ENCODE data around the gene ADAMTSL1.
"Not testable (repeated sequence)": the region's sequence is repeated elsewhere in the genome, so short reads cannot be mapped to it uniquely, and the experiment has no call there.

Gene ADAMTSL1

DNA sequence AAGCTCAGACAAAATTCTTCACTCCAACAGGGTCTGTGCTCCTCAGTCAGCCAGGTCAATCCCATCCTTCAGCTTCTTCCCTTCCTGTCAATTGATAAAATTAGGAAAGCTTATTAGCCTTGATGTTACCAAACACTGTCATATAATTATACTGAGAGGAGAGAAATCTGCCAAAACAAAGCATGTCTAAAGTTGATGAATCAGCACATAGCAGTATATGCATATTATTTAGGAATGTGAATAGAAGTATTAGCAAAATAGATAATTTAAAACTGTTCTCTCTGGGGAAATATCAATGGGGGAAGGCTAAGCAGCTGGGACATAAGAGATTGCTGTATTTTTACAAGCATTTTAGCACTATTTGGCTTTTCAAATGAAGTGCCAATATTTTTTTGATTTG is 451.9 kb downstream of the ADAMTSL1 start:
- Histone ChIP-seq H3K27me3 (ENCODE audit: insufficient read depth, low read length, poor library complexity, severe bottlenecking) (no peaks in the 10 kb centered on the region), H2AFZ (ENCODE audit: low read length) (no peak overlapping the region)
- TF ChIP-seq, protein P1, sequence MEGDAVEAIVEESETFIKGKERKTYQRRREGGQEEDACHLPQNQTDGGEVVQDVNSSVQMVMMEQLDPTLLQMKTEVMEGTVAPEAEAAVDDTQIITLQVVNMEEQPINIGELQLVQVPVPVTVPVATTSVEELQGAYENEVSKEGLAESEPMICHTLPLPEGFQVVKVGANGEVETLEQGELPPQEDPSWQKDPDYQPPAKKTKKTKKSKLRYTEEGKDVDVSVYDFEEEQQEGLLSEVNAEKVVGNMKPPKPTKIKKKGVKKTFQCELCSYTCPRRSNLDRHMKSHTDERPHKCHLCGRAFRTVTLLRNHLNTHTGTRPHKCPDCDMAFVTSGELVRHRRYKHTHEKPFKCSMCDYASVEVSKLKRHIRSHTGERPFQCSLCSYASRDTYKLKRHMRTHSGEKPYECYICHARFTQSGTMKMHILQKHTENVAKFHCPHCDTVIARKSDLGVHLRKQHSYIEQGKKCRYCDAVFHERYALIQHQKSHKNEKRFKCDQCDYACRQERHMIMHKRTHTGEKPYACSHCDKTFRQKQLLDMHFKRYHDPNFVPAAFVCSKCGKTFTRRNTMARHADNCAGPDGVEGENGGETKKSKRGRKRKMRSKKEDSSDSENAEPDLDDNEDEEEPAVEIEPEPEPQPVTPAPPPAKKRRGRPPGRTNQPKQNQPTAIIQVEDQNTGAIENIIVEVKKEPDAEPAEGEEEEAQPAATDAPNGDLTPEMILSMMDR (conservative IDR thresholded peaks at IDR 0.05; ENCODE audit: low read length), result no peak
- no peak for TF ChIP-seq EZH2phosphoT487 (IDR thresholded peaks at IDR 0.05; ENCODE audit: borderline replicate concordance)

GRCh38 chr9:18926513-18926912 is 452.6 kb downstream of the ADAMTSL1 start:
- no peaks in the 10 kb centered on the region for H4K20me1 ChIP-seq (ENCODE audit: insufficient read depth, low read length, poor library complexity, severe bottlenecking)
- H3K79me2 ChIP-seq (ENCODE audit: insufficient read depth, low read length), result no peaks in the 10 kb centered on the region
- no peak overlapping the region for H3K9ac ChIP-seq (ENCODE audit: low read depth, low read length, poor library complexity, severe bottlenecking)
- TF ChIP-seq, protein P1 (conservative IDR thresholded peaks at IDR 0.05; ENCODE audit: low read length), result no peak
- no peak for TF ChIP-seq EZH2phosphoT487 (IDR thresholded peaks at IDR 0.05; ENCODE audit: borderline replicate concordance)
- H3K9me3 ChIP-seq (ENCODE audit: insufficient read depth, low read depth, low read length), result no peaks in the 10 kb centered on the region
- no peaks in the 10 kb centered on the region for H3K36me3 ChIP-seq (ENCODE audit: insufficient read depth, low read length)
- H3K9me2 ChIP-seq (replicated peaks; ENCODE audit: low read depth, low read length), result no peaks in the 10 kb centered on the region
- H3K4me2 ChIP-seq (ENCODE audit: low read depth, low read length, poor library complexity, severe bottlenecking), result no peak overlapping the region
- H3F3A ChIP-seq (ENCODE audit: low read depth), result no peaks in the 10 kb centered on the region
- no peak overlapping the region for H2AFZ ChIP-seq (ENCODE audit: low read length)
- H3K4me3 ChIP-seq (ENCODE audit: low read length, poor library complexity, severe bottlenecking), result no peak overlapping the region
- peaks cover 4% of the 10 kb centered on the region for H3K4me1 ChIP-seq (ENCODE audit: insufficient read depth, low read length, poor library complexity, severe bottlenecking)
- H3K27me3 ChIP-seq (ENCODE audit: insufficient read depth, low read length, poor library complexity, severe bottlenecking), result no peaks in the 10 kb centered on the region

More for the DNA sequence above, 451.9 kb downstream of the ADAMTSL1 start:
- Histone ChIP-seq H3K9me3 (ENCODE audit: insufficient read depth, low read depth, low read length) (no peaks in the 10 kb centered on the region), H3K4me2 (ENCODE audit: low read depth, low read length, poor library complexity, severe bottlenecking) (no peak overlapping the region), H3K79me2 (ENCODE audit: insufficient read depth, low read length) (no peaks in the 10 kb centered on the region), H4K20me1 (ENCODE audit: insufficient read depth, low read length, poor library complexity, severe bottlenecking) (no peaks in the 10 kb centered on the region), H3K9ac (ENCODE audit: low read depth, low read length, poor library complexity, severe bottlenecking) (no peak overlapping the region), H3K4me1 (ENCODE audit: insufficient read depth, low read length, poor library complexity, severe bottlenecking) (peaks cover 4% of the 10 kb centered on the region), H3K9me2 (replicated peaks; ENCODE audit: low read depth, low read length) (no peaks in the 10 kb centered on the region), H3K4me3 (ENCODE audit: low read length, poor library complexity, severe bottlenecking) (no peak overlapping the region), H3F3A (ENCODE audit: low read depth) (no peaks in the 10 kb centered on the region), H3K36me3 (ENCODE audit: insufficient read depth, low read length) (no peaks in the 10 kb centered on the region)

DNA sequence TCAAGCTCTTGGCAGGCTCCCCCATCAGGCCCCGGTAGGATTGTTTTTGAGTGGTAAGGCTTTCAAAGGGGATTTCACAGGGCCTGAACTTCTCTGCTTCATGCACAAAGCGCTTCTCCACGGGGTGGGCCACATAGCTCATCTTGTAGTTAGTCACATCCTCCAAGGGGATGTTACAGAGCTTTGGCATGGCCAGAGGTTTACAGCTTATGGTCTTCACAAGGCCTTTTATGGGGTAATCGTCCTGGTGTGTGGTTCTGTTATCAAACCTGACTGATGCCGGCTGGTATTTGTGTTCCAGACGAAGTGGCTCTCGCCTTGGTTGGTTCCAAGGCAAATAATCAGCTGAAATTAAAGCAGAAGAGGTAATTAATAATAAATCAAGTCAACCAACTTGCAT is 454.8 kb downstream of the ADAMTSL1 start:
- H3K9ac ChIP-seq (ENCODE audit: low read depth, low read length, poor library complexity, severe bottlenecking), result no peak overlapping the region
- H3K79me2 ChIP-seq (ENCODE audit: insufficient read depth, low read length), result no peaks in the 10 kb centered on the region
- H3K9me2 ChIP-seq (replicated peaks; ENCODE audit: low read depth, low read length), result no peaks in the 10 kb centered on the region
- H3K4me2 ChIP-seq (ENCODE audit: low read depth, low read length, poor library complexity, severe bottlenecking), result no peak overlapping the region
- H3K27me3 ChIP-seq (ENCODE audit: insufficient read depth, low read length, poor library complexity, severe bottlenecking), result no peaks in the 10 kb centered on the region
- H3K4me3 ChIP-seq (ENCODE audit: low read length, poor library complexity, severe bottlenecking), result no peak overlapping the region
- H3F3A ChIP-seq (ENCODE audit: low read depth), result no peaks in the 10 kb centered on the region
- TF ChIP-seq, protein P1 (conservative IDR thresholded peaks at IDR 0.05; ENCODE audit: low read length), result no peak
- TF ChIP-seq EZH2phosphoT487 (IDR thresholded peaks at IDR 0.05; ENCODE audit: borderline replicate concordance), result no peak
- H2AFZ ChIP-seq (ENCODE audit: low read length), result no peak overlapping the region
- H3K9me3 ChIP-seq (ENCODE audit: insufficient read depth, low read depth, low read length), result no peaks in the 10 kb centered on the region
- H3K36me3 ChIP-seq (ENCODE audit: insufficient read depth, low read length), result no peaks in the 10 kb centered on the region
- no peaks in the 10 kb centered on the region for H4K20me1 ChIP-seq (ENCODE audit: insufficient read depth, low read length, poor library complexity, severe bottlenecking)
- no peaks in the 10 kb centered on the region for H3K4me1 ChIP-seq (ENCODE audit: insufficient read depth, low read length, poor library complexity, severe bottlenecking)

DNA sequence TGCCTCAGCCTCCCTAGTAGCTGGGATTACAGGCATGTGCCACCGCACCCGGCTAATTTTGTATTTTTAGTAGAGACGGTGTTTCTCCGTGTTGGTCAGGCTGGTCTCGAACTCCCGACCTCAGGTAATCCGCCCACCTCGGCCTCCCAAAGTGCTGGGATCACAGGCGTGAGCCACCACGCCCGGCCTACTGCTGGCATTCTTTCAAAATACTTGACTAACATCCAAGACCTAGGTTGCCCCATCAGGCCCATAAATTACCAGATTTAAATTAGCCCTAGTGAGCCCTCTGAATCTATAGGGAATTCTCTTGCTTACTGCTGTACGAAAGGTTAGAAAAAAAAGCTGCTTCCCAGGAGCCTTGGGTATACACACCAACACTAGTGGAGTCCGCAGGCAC is 456.7 kb downstream of the ADAMTSL1 start:
- not testable (repeated sequence) for H3K4me2 ChIP-seq (ENCODE audit: low read depth, low read length, poor library complexity, severe bottlenecking); H3K9ac ChIP-seq (ENCODE audit: low read depth, low read length, poor library complexity, severe bottlenecking); H3K4me1 ChIP-seq (ENCODE audit: insufficient read depth, low read length, poor library complexity, severe bottlenecking); H3K36me3 ChIP-seq (ENCODE audit: insufficient read depth, low read length); H3F3A ChIP-seq (ENCODE audit: low read depth); H3K79me2 ChIP-seq (ENCODE audit: insufficient read depth, low read length); H3K27me3 ChIP-seq (ENCODE audit: insufficient read depth, low read length, poor library complexity, severe bottlenecking); H3K4me3 ChIP-seq (ENCODE audit: low read length, poor library complexity, severe bottlenecking); H2AFZ ChIP-seq (ENCODE audit: low read length); H4K20me1 ChIP-seq (ENCODE audit: insufficient read depth, low read length, poor library complexity, severe bottlenecking); H3K9me2 ChIP-seq (replicated peaks; ENCODE audit: low read depth, low read length); H3K9me3 ChIP-seq (ENCODE audit: insufficient read depth, low read depth, low read length)
